Measurements from ENCODE around the gene ITGB4.

ITGB4 gene

DNA sequence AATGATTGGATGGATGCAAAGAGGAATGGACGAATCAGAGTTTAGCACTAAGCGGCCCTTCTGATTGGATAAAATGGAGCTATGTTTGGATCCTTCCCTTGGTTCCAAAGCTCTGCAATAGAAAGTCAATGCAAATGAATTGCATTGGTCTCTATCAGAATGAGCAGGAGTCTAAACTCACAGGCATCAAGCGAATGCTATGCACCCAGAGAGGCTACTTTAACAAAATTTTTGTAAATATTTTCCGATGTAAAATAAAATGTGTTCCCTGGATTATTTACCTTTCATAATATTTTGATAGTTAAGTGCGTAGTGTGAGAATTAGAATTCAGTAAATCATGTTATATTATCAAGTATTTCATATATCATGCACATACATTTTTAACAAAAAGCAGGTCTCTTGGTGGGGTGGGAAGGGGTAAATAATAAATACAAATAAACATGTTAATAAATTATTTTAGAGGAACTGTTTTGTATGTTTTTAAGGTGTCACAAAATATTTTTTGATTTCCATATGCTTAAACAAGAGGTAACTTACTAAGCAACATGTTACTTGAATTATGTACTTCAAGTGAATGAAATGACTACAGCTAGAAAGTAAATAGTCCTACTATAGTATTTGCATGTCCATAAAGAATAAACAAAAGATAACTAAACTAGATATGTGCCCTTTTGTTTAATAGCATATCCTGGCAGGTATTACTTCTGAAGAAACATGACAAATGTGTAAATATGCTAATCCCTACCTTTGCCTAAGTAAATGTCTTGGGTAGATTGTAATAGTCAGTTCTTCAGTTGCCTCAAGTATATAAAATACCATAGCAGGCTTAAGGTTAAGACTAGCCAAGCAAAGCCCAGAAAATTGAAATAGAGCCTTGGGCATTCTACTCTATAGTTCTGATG, 59.0 kb downstream of the ITGB4 start:
- Mint-ChIP-seq H3K4me3 (peak overlapping the region; percentile 98), H3K27ac (peak overlapping the region; percentile 100), H3K27me3 (ENCODE audit: low read depth) (peaks cover 3% of the 10 kb centered on the region), H3K9me3 (no peaks in the 10 kb centered on the region), H3K36me3 (ENCODE audit: low read depth) (peaks cover 41% of the 10 kb centered on the region), H3K4me1 (ENCODE audit: low read depth) (peaks cover 48% of the 10 kb centered on the region)
- DNase-seq (ENCODE audit: low spot score): no peak

DNA sequence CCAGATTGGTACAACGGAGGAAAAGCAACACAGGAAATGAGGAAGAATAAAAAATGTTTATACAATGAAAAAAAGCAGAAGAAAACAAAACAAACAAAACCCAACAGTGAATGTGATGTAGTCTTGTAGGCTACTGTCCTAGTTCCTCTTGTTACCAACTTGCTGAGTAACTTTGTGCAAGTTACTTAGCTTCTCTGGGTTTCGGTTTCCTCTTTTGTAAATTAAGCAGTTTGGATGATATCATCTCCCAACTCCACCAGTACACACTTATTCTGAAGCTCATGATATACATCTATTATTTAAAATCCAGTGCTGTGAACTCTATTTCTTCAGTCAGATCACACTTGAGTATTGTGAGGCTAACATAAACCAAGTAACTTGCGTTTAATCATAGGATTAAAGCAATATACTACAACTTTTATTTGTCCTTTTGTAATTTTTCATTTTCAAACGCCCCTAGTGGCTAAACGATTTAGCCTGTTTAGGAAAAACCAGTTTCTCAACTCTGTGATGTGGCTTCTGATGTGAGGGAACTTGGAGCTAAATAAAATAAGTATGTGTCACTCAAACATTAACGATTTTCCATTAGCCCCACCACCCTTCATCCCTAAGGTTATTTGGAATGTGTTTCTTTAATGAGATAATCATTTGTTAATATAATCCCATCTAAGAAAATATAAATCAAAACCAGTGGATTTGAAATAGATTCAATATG, 62.0 kb downstream of the ITGB4 start:
- Mint-ChIP-seq H3K4me1 (ENCODE audit: low read depth) (peaks cover 45% of the 10 kb centered on the region), H3K27me3 (ENCODE audit: low read depth) (peaks cover 3% of the 10 kb centered on the region), H3K36me3 (ENCODE audit: low read depth) (peaks cover 22% of the 10 kb centered on the region), H3K9me3 (no peaks in the 10 kb centered on the region), H3K4me3 (peak overlapping the region; percentile 92), H3K27ac (peak overlapping the region; percentile 100)
- no peak for DNase-seq (ENCODE audit: low spot score)

DNA sequence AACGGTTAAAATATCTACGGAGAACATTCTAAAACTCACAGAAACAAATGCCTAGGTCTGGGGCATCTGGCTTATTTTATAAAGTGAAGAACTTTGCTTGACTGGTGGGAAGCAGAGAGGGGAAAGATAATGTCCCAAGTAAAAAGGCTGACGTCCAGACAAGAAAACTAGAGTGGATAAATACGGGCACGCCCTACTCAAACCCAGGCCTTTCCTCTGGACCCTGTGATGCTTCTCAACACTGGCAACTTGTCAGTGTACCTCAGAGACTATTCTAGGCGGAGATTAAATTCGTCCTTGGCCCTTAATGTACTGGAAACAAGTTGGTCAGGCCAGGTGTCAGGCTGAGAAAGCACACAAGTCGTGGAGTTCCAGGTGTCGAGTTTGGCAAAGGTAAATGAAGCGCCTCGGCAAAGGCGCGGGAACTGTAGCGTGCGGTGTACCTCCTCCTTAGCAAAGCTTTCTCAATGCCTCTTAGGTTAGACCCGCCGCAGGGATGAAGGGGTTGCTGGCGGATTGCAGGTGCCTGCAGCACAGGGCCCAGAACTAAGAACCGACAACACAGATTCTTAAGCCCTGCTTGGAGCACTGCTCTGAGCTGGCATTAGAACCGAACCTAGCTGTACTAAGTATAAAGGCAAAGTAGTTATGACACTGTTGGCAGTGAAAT, 62.7 kb downstream of the ITGB4 start:
- no peak for DNase-seq (ENCODE audit: low spot score)

DNA sequence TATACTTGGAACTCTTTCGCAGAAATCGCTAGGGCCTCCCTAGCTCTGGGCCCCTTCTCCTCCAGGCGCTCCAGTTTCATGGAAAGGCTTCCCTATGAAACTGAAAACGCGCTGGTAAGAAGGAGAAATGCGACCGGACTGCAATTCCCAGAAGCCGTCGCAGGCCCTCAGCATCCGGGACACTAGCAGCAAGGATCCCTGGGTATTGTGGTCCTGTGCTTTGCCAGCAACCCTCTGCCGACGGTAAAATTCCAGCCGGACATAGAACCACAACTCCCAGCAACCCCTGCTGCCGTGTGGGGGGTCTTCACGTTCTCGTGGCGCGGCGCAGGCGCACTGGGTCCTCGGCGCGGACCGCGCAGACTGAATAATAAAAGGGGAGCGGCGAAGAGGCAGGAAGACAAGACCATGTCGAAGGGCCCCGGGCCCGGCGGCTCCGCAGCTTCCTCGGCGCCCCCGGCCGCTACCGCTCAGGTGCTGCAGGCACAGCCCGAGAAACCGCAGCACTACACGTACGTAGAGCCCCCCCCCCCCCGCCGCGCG, 63.3 kb downstream of the ITGB4 start, which contains the start of gene UNK:
Gene UNK (plus strand): TSS at position 334 of the 543 bp plus-strand sequence. CDS start 75 bp downstream, at position 409.
- Mint-ChIP-seq H3K9me3 (no peaks in the 10 kb centered on the region), H3K27me3 (ENCODE audit: low read depth) (peaks cover 2% of the 10 kb centered on the region), H3K36me3 (ENCODE audit: low read depth) (peaks cover 14% of the 10 kb centered on the region), H3K27ac (peak within 1 kb of the TSS; percentile 100), H3K4me1 (ENCODE audit: low read depth) (peaks cover 44% of the 10 kb centered on the region), H3K4me3 (peak within 1 kb of the TSS; percentile 92)
- DNase-seq (ENCODE audit: low spot score): peak; percentile 95

More for the DNA sequence above, 62.7 kb downstream of the ITGB4 start:
- H3K4me3 Mint-ChIP-seq: peak overlapping the region; percentile 92
- peaks cover 44% of the 10 kb centered on the region for H3K4me1 Mint-ChIP-seq (ENCODE audit: low read depth)
- H3K9me3 Mint-ChIP-seq: no peaks in the 10 kb centered on the region
- H3K27me3 Mint-ChIP-seq (ENCODE audit: low read depth): peaks cover 3% of the 10 kb centered on the region
- H3K27ac Mint-ChIP-seq: peak overlapping the region; percentile 100
- H3K36me3 Mint-ChIP-seq (ENCODE audit: low read depth): peaks cover 15% of the 10 kb centered on the region

DNA sequence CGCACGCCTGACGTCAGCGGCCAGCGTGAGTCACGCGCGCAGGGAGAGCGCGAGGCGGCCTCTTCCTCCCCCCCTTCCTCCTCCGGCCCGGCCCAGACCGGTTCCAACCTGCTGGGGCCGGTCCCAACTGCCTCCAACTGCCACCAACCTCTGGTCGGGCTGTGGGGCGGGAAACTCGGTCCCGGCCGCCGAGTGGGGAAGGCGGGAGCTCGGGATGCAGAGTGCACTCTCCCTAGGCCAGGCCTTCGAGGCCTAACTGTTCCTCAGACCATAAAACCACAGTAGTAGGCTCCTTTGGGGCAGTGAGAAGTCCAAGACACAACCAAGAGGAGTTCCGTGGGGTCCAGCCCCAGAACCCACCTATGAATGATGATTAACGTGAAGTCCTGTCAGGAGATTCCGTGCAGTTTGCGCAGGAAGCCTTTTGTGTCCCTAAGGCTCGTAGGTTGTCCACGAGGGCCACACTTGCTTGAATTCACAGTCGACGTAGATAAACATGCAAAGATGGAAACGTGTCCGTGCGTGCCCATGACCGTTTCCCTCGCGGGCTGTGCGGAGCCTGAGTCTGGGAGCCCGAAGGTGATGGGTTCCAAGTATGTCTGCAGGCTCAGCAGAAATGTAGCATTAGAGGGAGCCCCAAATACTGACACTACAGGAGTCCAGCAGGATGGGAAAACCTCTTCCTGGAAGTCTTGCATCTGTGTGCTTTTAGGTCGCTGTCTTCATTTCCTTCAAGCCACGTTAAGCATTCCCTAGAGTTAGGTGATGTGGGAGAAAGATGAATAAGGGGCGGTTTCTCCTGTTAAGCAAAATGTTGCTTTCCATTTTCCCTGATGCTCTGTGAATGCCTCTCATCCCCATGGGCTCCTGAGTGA, 64.0 kb downstream of the ITGB4 start:
- Mint-ChIP-seq H3K4me3 (peak overlapping the region; percentile 92), H3K9me3 (no peaks in the 10 kb centered on the region), H3K4me1 (ENCODE audit: low read depth) (peaks cover 38% of the 10 kb centered on the region), H3K27ac (peak overlapping the region; percentile 100), H3K36me3 (ENCODE audit: low read depth) (peaks cover 11% of the 10 kb centered on the region), H3K27me3 (ENCODE audit: low read depth) (no peaks in the 10 kb centered on the region)
- peak; percentile 90 for DNase-seq (ENCODE audit: low spot score)

DNA sequence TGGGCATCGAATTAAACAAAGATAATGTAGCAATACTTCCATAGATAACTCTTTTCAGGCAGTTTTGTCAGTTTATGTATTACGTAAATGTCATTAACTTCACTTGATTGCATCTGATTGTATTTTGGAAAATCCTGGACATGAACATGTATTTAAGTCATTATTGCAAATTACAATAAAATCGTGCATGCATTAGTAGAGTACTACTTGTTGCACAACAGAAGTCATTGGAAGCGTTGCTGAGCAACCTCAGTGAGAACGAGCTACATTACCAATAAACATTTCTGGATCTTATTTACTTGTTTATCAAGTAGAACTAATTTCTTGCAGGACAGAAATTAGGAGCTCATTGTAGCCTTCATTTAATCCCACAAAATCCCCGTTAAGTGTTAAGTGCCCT, 70.0 kb downstream of the ITGB4 start:
- Mint-ChIP-seq H3K27ac (no peak overlapping the region), H3K4me3 (no peak overlapping the region), H3K36me3 (ENCODE audit: low read depth) (peaks cover 28% of the 10 kb centered on the region), H3K4me1 (ENCODE audit: low read depth) (peaks cover 35% of the 10 kb centered on the region), H3K27me3 (ENCODE audit: low read depth) (no peaks in the 10 kb centered on the region), H3K9me3 (no peaks in the 10 kb centered on the region)
- DNase-seq (ENCODE audit: low spot score): no peak

DNA sequence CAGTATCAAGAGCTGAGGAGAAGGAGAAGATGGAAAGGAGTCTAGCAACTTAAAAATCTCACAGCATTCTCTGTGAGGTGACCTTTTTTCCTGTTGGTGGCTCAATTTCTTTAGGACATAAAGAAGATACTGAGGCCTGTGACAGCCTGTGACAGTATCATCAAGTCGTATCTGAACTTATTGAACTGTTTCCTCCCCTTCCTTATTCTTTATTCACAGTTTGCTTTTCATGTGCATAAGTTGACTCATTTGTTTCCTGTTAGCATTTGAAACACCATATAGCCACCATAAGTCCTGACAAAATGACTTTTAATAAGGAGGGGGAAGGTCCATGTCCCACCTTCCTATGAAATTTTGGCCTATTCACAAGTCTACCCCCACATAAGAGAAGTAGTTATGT, 72.2 kb downstream of the ITGB4 start:
- peaks cover 26% of the 10 kb centered on the region for H3K36me3 Mint-ChIP-seq (ENCODE audit: low read depth)
- peak overlapping the region; percentile 18 for H3K4me3 Mint-ChIP-seq
- no peak for DNase-seq (ENCODE audit: low spot score)
- peak overlapping the region; percentile 60 for H3K27ac Mint-ChIP-seq
- H3K9me3 Mint-ChIP-seq: no peaks in the 10 kb centered on the region
- H3K4me1 Mint-ChIP-seq (ENCODE audit: low read depth): peaks cover 27% of the 10 kb centered on the region
- H3K27me3 Mint-ChIP-seq (ENCODE audit: low read depth): no peaks in the 10 kb centered on the region

DNA sequence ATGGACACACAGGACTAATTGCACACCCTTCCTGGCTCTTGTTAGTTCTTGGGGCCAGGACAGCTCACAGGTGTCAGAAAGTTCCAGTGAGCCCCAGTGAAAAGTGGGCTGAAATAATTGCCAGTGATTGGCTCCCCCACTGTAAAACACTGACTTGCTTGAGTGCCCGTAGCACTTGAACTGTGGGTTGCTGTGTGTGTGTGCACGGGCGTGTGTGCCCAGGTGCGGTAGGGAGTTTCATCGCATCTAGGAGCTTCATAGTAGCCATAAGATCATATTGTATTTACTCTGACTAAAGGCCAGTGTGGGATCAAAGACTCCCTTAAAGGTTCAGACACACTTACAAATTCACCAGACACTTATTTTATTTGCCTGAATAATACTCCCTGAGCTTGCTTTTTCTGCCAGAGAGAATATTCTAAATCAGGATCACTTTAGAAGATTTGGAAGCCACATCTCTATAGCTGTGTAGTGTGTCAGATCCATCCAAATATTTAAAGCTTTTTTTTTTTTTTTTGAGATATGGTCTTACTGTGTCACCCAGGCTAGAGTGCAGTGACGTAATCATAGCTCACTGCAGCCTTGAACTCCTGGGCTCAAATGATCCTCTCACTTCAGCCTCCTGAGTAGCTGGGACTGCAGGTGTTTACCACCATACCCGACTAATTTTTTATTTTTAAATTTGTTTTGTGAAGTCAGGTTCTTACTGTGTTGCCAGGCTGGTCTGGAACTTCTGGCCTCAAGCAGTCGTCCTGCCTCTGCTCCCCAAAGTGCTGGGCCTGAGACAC, 74.8 kb downstream of the ITGB4 start:
- Mint-ChIP-seq H3K27ac (no peak overlapping the region), H3K36me3 (ENCODE audit: low read depth) (peaks cover 30% of the 10 kb centered on the region)

DNA sequence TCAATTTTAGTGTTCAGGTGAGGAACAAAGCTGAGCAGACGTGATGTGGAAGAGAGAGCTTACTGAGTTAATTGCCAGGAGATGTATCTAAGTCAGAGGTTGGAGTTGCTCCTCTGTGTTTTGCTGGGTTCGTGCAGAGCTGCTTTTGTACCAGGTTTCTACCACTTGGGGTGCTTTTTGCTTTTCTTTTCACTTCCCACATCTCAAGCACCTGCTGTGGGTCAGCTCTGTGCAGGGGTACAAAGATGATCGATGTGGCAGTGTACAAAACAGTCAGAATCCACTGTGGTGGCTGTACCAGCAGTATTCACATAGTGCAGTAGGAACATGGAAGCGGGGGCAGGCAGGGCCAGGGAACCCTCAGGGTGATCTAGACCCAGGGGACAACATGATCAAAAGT, 78.1 kb downstream of the ITGB4 start:
- Mint-ChIP-seq H3K9me3 (no peaks in the 10 kb centered on the region), H3K36me3 (ENCODE audit: low read depth) (peaks cover 15% of the 10 kb centered on the region), H3K27ac (no peak overlapping the region), H3K4me3 (no peak overlapping the region), H3K4me1 (ENCODE audit: low read depth) (peaks cover 15% of the 10 kb centered on the region), H3K27me3 (ENCODE audit: low read depth) (no peaks in the 10 kb centered on the region)
- DNase-seq (ENCODE audit: low spot score): no peak

More for the DNA sequence above, 74.8 kb downstream of the ITGB4 start:
- DNase-seq (ENCODE audit: low spot score): no peak
- no peak overlapping the region for H3K4me3 Mint-ChIP-seq
- no peaks in the 10 kb centered on the region for H3K9me3 Mint-ChIP-seq
- H3K27me3 Mint-ChIP-seq (ENCODE audit: low read depth): no peaks in the 10 kb centered on the region
- peaks cover 25% of the 10 kb centered on the region for H3K4me1 Mint-ChIP-seq (ENCODE audit: low read depth)

DNA sequence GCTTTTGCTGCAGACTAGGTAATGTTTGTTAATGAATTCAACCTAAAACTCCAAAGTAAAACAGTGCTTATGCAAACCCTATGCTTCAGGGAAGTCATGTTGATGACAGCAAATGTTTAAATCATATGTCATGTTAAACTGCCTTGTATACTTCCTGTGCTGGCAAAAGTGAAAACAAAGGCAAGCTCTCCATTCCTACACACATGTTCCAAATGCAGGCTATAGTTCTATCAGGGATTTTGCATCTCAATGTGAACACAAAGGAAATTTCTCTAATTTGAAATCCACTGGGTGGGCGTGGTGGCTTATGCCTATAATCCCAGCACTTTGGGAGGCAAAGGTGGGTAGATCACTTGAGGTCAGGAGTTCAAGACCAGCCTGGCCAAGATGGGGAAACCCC, 82.6 kb downstream of the ITGB4 start:
- H3K27ac Mint-ChIP-seq: peak overlapping the region; percentile 31
- no peak for DNase-seq (ENCODE audit: low spot score)
- H3K27me3 Mint-ChIP-seq (ENCODE audit: low read depth): no peaks in the 10 kb centered on the region
- H3K36me3 Mint-ChIP-seq (ENCODE audit: low read depth): peaks cover 6% of the 10 kb centered on the region
- H3K9me3 Mint-ChIP-seq: no peaks in the 10 kb centered on the region
- H3K4me3 Mint-ChIP-seq: no peak overlapping the region
- H3K4me1 Mint-ChIP-seq (ENCODE audit: low read depth): peaks cover 13% of the 10 kb centered on the region

DNA sequence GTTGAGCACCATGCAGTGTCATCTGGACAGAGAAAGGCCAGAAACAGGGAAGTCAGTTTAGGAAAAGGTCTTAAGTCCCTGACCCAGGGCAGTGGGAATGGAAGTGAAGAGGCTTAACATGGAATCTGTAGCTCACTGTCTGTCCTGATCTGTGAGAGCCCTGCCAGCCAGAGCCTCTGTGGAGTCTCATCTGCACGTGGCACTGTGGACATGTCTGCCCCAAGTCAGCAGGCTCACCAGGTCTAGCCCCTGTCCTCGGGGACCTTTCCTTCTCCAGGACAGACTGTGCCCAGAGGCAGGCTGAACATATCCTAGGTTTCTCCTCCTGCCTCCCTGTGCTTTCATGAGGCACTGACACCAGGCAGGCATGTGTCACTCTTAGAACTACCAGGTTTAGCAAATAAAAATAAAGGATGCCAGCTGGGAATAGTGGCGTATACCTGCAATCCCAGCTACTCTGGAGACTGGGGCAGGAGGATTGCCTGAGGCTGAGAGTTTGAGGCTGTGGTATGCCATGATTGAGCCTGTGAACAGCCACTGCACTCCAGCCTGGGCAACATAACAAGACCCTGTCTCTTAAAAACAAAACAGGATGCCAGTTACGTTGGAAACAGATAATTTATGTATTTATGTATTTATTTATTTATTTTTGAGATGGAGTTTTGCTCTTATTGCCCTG, 85.7 kb downstream of the ITGB4 start:
- no peaks in the 10 kb centered on the region for H3K36me3 Mint-ChIP-seq (ENCODE audit: low read depth)
- H3K4me1 Mint-ChIP-seq (ENCODE audit: low read depth): peaks cover 11% of the 10 kb centered on the region
- no peak for DNase-seq (ENCODE audit: low spot score)
- no peaks in the 10 kb centered on the region for H3K9me3 Mint-ChIP-seq
- H3K27ac Mint-ChIP-seq: no peak overlapping the region
- H3K4me3 Mint-ChIP-seq: no peak overlapping the region
- H3K27me3 Mint-ChIP-seq (ENCODE audit: low read depth): no peaks in the 10 kb centered on the region
